ENCODE measurements around the gene ACTL6B.

GRCh38 chr7:100603726-100604027, 52.6 kb downstream of the ACTL6B start:
- TF ChIP-seq, protein P1, sequence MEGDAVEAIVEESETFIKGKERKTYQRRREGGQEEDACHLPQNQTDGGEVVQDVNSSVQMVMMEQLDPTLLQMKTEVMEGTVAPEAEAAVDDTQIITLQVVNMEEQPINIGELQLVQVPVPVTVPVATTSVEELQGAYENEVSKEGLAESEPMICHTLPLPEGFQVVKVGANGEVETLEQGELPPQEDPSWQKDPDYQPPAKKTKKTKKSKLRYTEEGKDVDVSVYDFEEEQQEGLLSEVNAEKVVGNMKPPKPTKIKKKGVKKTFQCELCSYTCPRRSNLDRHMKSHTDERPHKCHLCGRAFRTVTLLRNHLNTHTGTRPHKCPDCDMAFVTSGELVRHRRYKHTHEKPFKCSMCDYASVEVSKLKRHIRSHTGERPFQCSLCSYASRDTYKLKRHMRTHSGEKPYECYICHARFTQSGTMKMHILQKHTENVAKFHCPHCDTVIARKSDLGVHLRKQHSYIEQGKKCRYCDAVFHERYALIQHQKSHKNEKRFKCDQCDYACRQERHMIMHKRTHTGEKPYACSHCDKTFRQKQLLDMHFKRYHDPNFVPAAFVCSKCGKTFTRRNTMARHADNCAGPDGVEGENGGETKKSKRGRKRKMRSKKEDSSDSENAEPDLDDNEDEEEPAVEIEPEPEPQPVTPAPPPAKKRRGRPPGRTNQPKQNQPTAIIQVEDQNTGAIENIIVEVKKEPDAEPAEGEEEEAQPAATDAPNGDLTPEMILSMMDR (conservative IDR thresholded peaks at IDR 0.05; ENCODE audit: low read length) = no peak
- no peak for TF ChIP-seq EZH2phosphoT487 (IDR thresholded peaks at IDR 0.05; ENCODE audit: borderline replicate concordance, low read depth, low read length)
